Skeletal muscle cell (primary cell): ENCODE results near the gene CDH13.

ENCODE experiments used
- DNase-seq: peaks from one replicate; pipeline ENCODE4 v3.0.0-alpha.2; 2010; ENCODE audit warnings: low read depth
- H3K4me3 ChIP-seq: 2 replicates; pipeline ENCODE4 v1.5.1; 2011; ENCODE audit warnings: low read depth, mild to moderate bottlenecking, control low read depth, low read length, moderate library complexity

Gene CDH13

GRCh38 chr16:83271970-83272575 lies 645.3 kb downstream of the CDH13 start:
- peak; percentile 16 for DNase-seq

GRCh38 chr16:83272843-83273242 lies 646.1 kb downstream of the CDH13 start:
- no peak overlapping the region for H3K4me3 ChIP-seq
- DNase-seq, result no peak

More at GRCh38 chr16:83271970-83272575, 645.3 kb downstream of the CDH13 start:
- no peak overlapping the region for H3K4me3 ChIP-seq

GRCh38 chr16:83273504-83274173 lies 646.9 kb downstream of the CDH13 start:
- H3K4me3 ChIP-seq, result no peak overlapping the region
- no peak for DNase-seq

- H3K4me3 ChIP-seq, result no peak overlapping the region
- DNase-seq, result no peak
These were observed 652.5 kb downstream of the CDH13 start for GRCh38 chr16:83279251-83279650.

GRCh38 chr16:83285921-83286320 lies 659.2 kb downstream of the CDH13 start:
- H3K4me3 ChIP-seq, result no peak overlapping the region
- no peak for DNase-seq

- no peak for DNase-seq
These were observed 669.7 kb downstream of the CDH13 start for GRCh38 chr16:83296505-83296904.

GRCh38 chr16:83298541-83298940 lies 671.8 kb downstream of the CDH13 start:
- no peak for DNase-seq
- no peak overlapping the region for H3K4me3 ChIP-seq

More at GRCh38 chr16:83296505-83296904, 669.7 kb downstream of the CDH13 start:
- no peak overlapping the region for H3K4me3 ChIP-seq

- H3K4me3 ChIP-seq, result no peak overlapping the region
These were observed 673.6 kb downstream of the CDH13 start for GRCh38 chr16:83300326-83300725.

GRCh38 chr16:83301971-83302370 lies 675.2 kb downstream of the CDH13 start:
- H3K4me3 ChIP-seq, result no peak overlapping the region
- DNase-seq, result no peak

More at GRCh38 chr16:83300326-83300725, 673.6 kb downstream of the CDH13 start:
- no peak for DNase-seq

GRCh38 chr16:83302853-83303252 lies 676.1 kb downstream of the CDH13 start:
- no peak for DNase-seq
- no peak overlapping the region for H3K4me3 ChIP-seq

- H3K4me3 ChIP-seq, result no peak overlapping the region
- DNase-seq, result peak; percentile 53
These were observed 678.3 kb downstream of the CDH13 start for GRCh38 chr16:83305092-83305491.

- no peak overlapping the region for H3K4me3 ChIP-seq
- DNase-seq, result no peak
These were observed 680.3 kb downstream of the CDH13 start for GRCh38 chr16:83306961-83307593.

GRCh38 chr16:83307594-83307992 lies 680.8 kb downstream of the CDH13 start:
- H3K4me3 ChIP-seq, result no peak overlapping the region
- no peak for DNase-seq

- H3K4me3 ChIP-seq, result no peak overlapping the region
- DNase-seq, result no peak
These were observed 681.6 kb downstream of the CDH13 start for GRCh38 chr16:83308414-83308813.

- no peak overlapping the region for H3K4me3 ChIP-seq
- DNase-seq, result no peak
These were observed 684.0 kb downstream of the CDH13 start for GRCh38 chr16:83310816-83311215.

- no peak for DNase-seq
These were observed 685.4 kb downstream of the CDH13 start for GRCh38 chr16:83312015-83312717.

GRCh38 chr16:83312718-83313245 lies 686.0 kb downstream of the CDH13 start:
- no peak overlapping the region for H3K4me3 ChIP-seq
- DNase-seq, result no peak

More at GRCh38 chr16:83312015-83312717, 685.4 kb downstream of the CDH13 start:
- no peak overlapping the region for H3K4me3 ChIP-seq

GRCh38 chr16:83315271-83315670 lies 688.5 kb downstream of the CDH13 start:
- no peak for DNase-seq
- no peak overlapping the region for H3K4me3 ChIP-seq

- no peak for DNase-seq
These were observed 689.7 kb downstream of the CDH13 start for GRCh38 chr16:83316458-83316857.

GRCh38 chr16:83318390-83318789 lies 691.6 kb downstream of the CDH13 start:
- no peak overlapping the region for H3K4me3 ChIP-seq
- no peak for DNase-seq

More at GRCh38 chr16:83316458-83316857, 689.7 kb downstream of the CDH13 start:
- H3K4me3 ChIP-seq, result no peak overlapping the region
